Heart left ventricle (tissue), 13 donors: Measurements from ENCODE around the gene ALKBH7.
"Not testable (repeated sequence)": the region's sequence is repeated elsewhere in the genome, so short reads cannot be mapped to it uniquely, and the experiment has no call there.

Experiments used
- CTCF ChIP-seq, 12 donors: fragments of 200-600 bp; sonication (generic) in 4 of 12; IDR thresholded peaks; one replicate each; pipeline versions ENCODE4 v1.5.0 to v1.8.0; 2018 to 2022; ENCODE audit warnings: antibody characterized with exemption in 12 of 12, mild to moderate bottlenecking in 5 of 12
- POLR2A ChIP-seq, 2 donors: fragments of 450-650 bp; IDR thresholded peaks; one replicate each; pipeline ENCODE4 v1.6.1; 2017; ENCODE audit warnings: antibody characterized with exemption in 2 of 2, mild to moderate bottlenecking in 2 of 2, moderate library complexity in 2 of 2
- donor health status: ischemic (EF 13 %, LVEDD 7.1; RV severe dilation, severe dysfunction).
- donor health status: DM: no; HTN: yes; CAD: no.
- donor health status: DM: no; HTN: no; CAD: no.
- donor health status: ischemic (EF 25% LVEDD 6.9; RV normal size, moderate dysfunction).
- donor health status: ischemic (EF 25% LVEDD 5.7; RV mildly dilated, moderate dysfunction).
- donor health status: ischemic (EF 35%, LVEDD 5.7; RV mildly dilated, moderate dysfunction).
- donor health status: nonischemic (EF 11% LVEDD 7.7; RV severe dilation, severe dysfunction).
- donor health status: DM: yes; HTN: yes; CAD: no.
- donor health status: PGD.
- donor health status: ischemic (EF 29% LVEDD 5.4; RV normal size, mild dysfunction).
- donor health status: nonischemic (EF 23%, LVEDD 6.1; RV moderate dilation, normal function).

GRCh38 chr19:6349271-6349670, 23.3 kb upstream of the ALKBH7 start:
- not testable (repeated sequence) for TF ChIP-seq POLR2A, CTCF (IDR thresholded peaks at IDR 0.05)
